Trophoblast cell (in vitro differentiated cells and primary cell): ENCODE measurements around the gene TP53BP2.

Source experiments
- DNase-seq, 2 donors: peaks; one replicate each; pipeline ENCODE4 v3.0.0-alpha.2; 2016
- H2AFZ ChIP-seq: 2 replicates; pipeline ENCODE4 v1.6.1; 2013; ENCODE audit warnings: low read length, moderate library complexity, mild to moderate bottlenecking; ENCODE audit not compliant: insufficient read depth, poor library complexity
- H2AK5ac ChIP-seq: 2 replicates; pipeline ENCODE4 v1.6.1; 2013; ENCODE audit warnings: mild to moderate bottlenecking, low read length
- H2BK120ac ChIP-seq: 2 replicates; pipeline ENCODE4 v1.6.1; 2013; ENCODE audit warnings: low read length, mild to moderate bottlenecking, moderate library complexity; ENCODE audit not compliant: insufficient read depth, poor library complexity
- H2BK12ac ChIP-seq: 2 replicates; pipeline ENCODE4 v1.6.1; 2013; ENCODE audit warnings: mild to moderate bottlenecking, low read length, moderate library complexity
- H2BK5ac ChIP-seq: 2 replicates; pipeline ENCODE4 v1.6.1; 2013; ENCODE audit warnings: low read length, low read depth, moderate library complexity, mild to moderate bottlenecking; ENCODE audit not compliant: poor library complexity
- H3K14ac ChIP-seq: 2 replicates; pipeline ENCODE4 v1.6.1; 2013; ENCODE audit warnings: mild to moderate bottlenecking, low read length
- H3K18ac ChIP-seq: 2 replicates; pipeline ENCODE4 v1.6.1; 2013; ENCODE audit warnings: mild to moderate bottlenecking, low read length
- H3K23ac ChIP-seq: 2 replicates; pipeline ENCODE4 v1.6.1; 2013; ENCODE audit warnings: low read length
- H3K27ac ChIP-seq: 2 replicates; pipeline ENCODE4 v1.5.1; 2013; ENCODE audit warnings: low read depth, mild to moderate bottlenecking, inconsistent platforms, low read length, moderate library complexity
- H3K27me3 ChIP-seq: 2 replicates; pipeline ENCODE4 v1.6.1; 2013; ENCODE audit warnings: inconsistent platforms, mild to moderate bottlenecking, low read length, moderate library complexity; ENCODE audit not compliant: insufficient read depth
- H3K36me3 ChIP-seq, 2 experiments: 1 replicate in 1 of 2; 2 replicates in 1 of 2; pipeline ENCODE4 v1.6.1; 2013; ENCODE audit warnings: low read length in 2 of 2, mild to moderate bottlenecking in 2 of 2, moderate library complexity in 1 of 2; ENCODE audit not compliant: insufficient read depth in 2 of 2, control insufficient read depth in 1 of 2
- H3K4ac ChIP-seq: 2 replicates; pipeline ENCODE4 v1.6.1; 2013; ENCODE audit warnings: low read depth, mild to moderate bottlenecking, low read length, moderate library complexity
- H3K4me1 ChIP-seq, 2 experiments: 1 replicate in 1 of 2; 2 replicates in 1 of 2; pipeline ENCODE4 v1.6.1; 2013; ENCODE audit warnings: low read length in 2 of 2, mild to moderate bottlenecking in 2 of 2, moderate library complexity in 1 of 2; ENCODE audit not compliant: insufficient read depth in 2 of 2, control insufficient read depth in 1 of 2
- H3K4me2 ChIP-seq: 2 replicates; pipeline ENCODE4 v1.6.1; 2013; ENCODE audit warnings: inconsistent platforms, mild to moderate bottlenecking, low read length, moderate library complexity
- H3K4me3 ChIP-seq: 2 replicates; pipeline ENCODE4 v1.5.1; 2013; ENCODE audit warnings: mild to moderate bottlenecking, low read depth, low read length, inconsistent platforms
- H3K79me1 ChIP-seq: one replicate; pipeline ENCODE4 v1.6.1; 2013; ENCODE audit warnings: low read length
- H3K79me2 ChIP-seq: 2 replicates; pipeline ENCODE4 v1.6.1; 2013; ENCODE audit warnings: low read length, mild to moderate bottlenecking; ENCODE audit not compliant: control insufficient read depth, insufficient read depth, poor library complexity
- H3K9ac ChIP-seq: 2 replicates; pipeline ENCODE4 v1.6.1; 2013; ENCODE audit warnings: mild to moderate bottlenecking, low read length
- H3K9me3 ChIP-seq: 2 replicates; pipeline ENCODE4 v1.6.1; 2013; ENCODE audit warnings: low read depth, mild to moderate bottlenecking, control low read depth, inconsistent platforms, low read length; ENCODE audit not compliant: insufficient read depth
- H4K12ac ChIP-seq: 2 replicates; pipeline ENCODE4 v1.6.1; 2013; ENCODE audit warnings: low read depth, mild to moderate bottlenecking, low read length, moderate library complexity
- H4K8ac ChIP-seq: 2 replicates; pipeline ENCODE4 v1.6.1; 2013; ENCODE audit warnings: low read depth, mild to moderate bottlenecking, low read length, moderate library complexity
- H4K91ac ChIP-seq: one replicate; pipeline ENCODE4 v1.6.1; 2013; ENCODE audit warnings: low read depth, mild to moderate bottlenecking, low read length, moderate library complexity
- WGBS: extraction: QIAGEN DNeasy Blood & Tissue Kit; methylation state at CpG from one replicate; pipeline ENCODE4 v1.1.7; 2013; ENCODE audit warnings: missing lambda C conversion rate; ENCODE audit not compliant: insufficient read length, insufficient coverage; ENCODE audit errors: extremely low coverage; 5-methylcytosine and 5-hydroxymethylcytosine counted together

The TP53BP2 gene

GRCh38 chr1:223732993-223733798 is 112.6 kb downstream of the TP53BP2 start:
- Histone ChIP-seq H3K27ac (peak overlapping the region; percentile 62), H2AK5ac (peak overlapping the region; percentile 82), H4K91ac (peak overlapping the region; percentile 86), H4K8ac (peak overlapping the region; percentile 55), H3K9ac (no peak overlapping the region), H3K27me3 (no peaks in the 10 kb centered on the region), H3K14ac (peak overlapping the region; percentile 83), H3K4me1 (peaks cover 44 to 47% of the 10 kb centered on the region in 2 experiments), H3K18ac (peak overlapping the region; percentile 93), H3K36me3 (peaks cover 27 to 31% of the 10 kb centered on the region in 2 experiments), H2AFZ (peak overlapping the region; percentile 38), H3K4me3 (no peak overlapping the region), H3K4ac (peak overlapping the region; percentile 77), H3K79me1 (peaks cover 45% of the 10 kb centered on the region), H2BK12ac (peak overlapping the region; percentile 91), H3K23ac (no peak overlapping the region), H3K4me2 (no peak overlapping the region), H4K12ac (peak overlapping the region; percentile 65), H3K79me2 (peaks cover 23% of the 10 kb centered on the region), H2BK120ac (peak overlapping the region; percentile 92), H2BK5ac (peak overlapping the region; percentile 75), H3K9me3 (no peaks in the 10 kb centered on the region)
- no peak for DNase-seq
- WGBS: no CpG with 5 or more reads among the region's 6 CpGs

GRCh38 chr1:223731133-223731770 is 114.5 kb downstream of the TP53BP2 start:
- H3K14ac ChIP-seq: peak overlapping the region; percentile 30
- H3K27me3 ChIP-seq: no peaks in the 10 kb centered on the region
- H2AFZ ChIP-seq: peak overlapping the region; percentile 14
- H4K8ac ChIP-seq: peak overlapping the region; percentile 43
- H2AK5ac ChIP-seq: peak overlapping the region; percentile 77
- H3K79me2 ChIP-seq: peaks cover 35% of the 10 kb centered on the region
- peak overlapping the region; percentile 33 for H4K91ac ChIP-seq
- H2BK5ac ChIP-seq: peak overlapping the region; percentile 54
- no peak overlapping the region for H3K4me3 ChIP-seq
- peaks cover 27 to 35% of the 10 kb centered on the region in 2 experiments for H3K36me3 ChIP-seq
- H3K4ac ChIP-seq: peak overlapping the region; percentile 13
- peak overlapping the region; percentile 55 for H2BK120ac ChIP-seq
- peak; percentile 39 to 54 for DNase-seq
- H3K23ac ChIP-seq: no peak overlapping the region
- H3K4me2 ChIP-seq: no peak overlapping the region
- WGBS: no CpG with 5 or more reads among the region's 13 CpGs
- peak overlapping the region; percentile 6 for H4K12ac ChIP-seq
- H2BK12ac ChIP-seq: peak overlapping the region; percentile 41
- no peak overlapping the region for H3K9ac ChIP-seq
- H3K4me1 ChIP-seq: peaks cover 50 to 59% of the 10 kb centered on the region in 2 experiments
- H3K18ac ChIP-seq: peak overlapping the region; percentile 74
- H3K79me1 ChIP-seq: peaks cover 58% of the 10 kb centered on the region
- H3K27ac ChIP-seq: peak overlapping the region; percentile 72
- H3K9me3 ChIP-seq: no peaks in the 10 kb centered on the region

GRCh38 chr1:223730479-223731132 is 115.1 kb downstream of the TP53BP2 start:
- H3K27me3 ChIP-seq: no peaks in the 10 kb centered on the region
- peaks cover 59% of the 10 kb centered on the region for H3K79me1 ChIP-seq
- DNase-seq: no peak
- peaks cover 54 to 63% of the 10 kb centered on the region in 2 experiments for H3K4me1 ChIP-seq
- H3K36me3 ChIP-seq: peaks cover 23 to 31% of the 10 kb centered on the region in 2 experiments
- H2AFZ ChIP-seq: no peak overlapping the region
- H3K9me3 ChIP-seq: no peaks in the 10 kb centered on the region
- H3K4me3 ChIP-seq: no peak overlapping the region
- H3K23ac ChIP-seq: no peak overlapping the region
- no peak overlapping the region for H3K4ac ChIP-seq
- peak overlapping the region; percentile 30 for H3K14ac ChIP-seq
- H3K9ac ChIP-seq: no peak overlapping the region
- H3K27ac ChIP-seq: peak overlapping the region; percentile 72
- peak overlapping the region; percentile 20 for H2BK120ac ChIP-seq
- WGBS: no CpG with 5 or more reads among the region's 4 CpGs
- H4K8ac ChIP-seq: no peak overlapping the region
- H2BK12ac ChIP-seq: no peak overlapping the region
- H3K4me2 ChIP-seq: peak overlapping the region; percentile 15
- no peak overlapping the region for H3K18ac ChIP-seq
- H4K12ac ChIP-seq: no peak overlapping the region
- no peak overlapping the region for H4K91ac ChIP-seq
- peak overlapping the region; percentile 35 for H2AK5ac ChIP-seq
- peak overlapping the region; percentile 54 for H2BK5ac ChIP-seq
- peaks cover 38% of the 10 kb centered on the region for H3K79me2 ChIP-seq

GRCh38 chr1:223729906-223730305 is 115.8 kb downstream of the TP53BP2 start:
- H4K12ac ChIP-seq: no peak overlapping the region
- peaks cover 22 to 32% of the 10 kb centered on the region in 2 experiments for H3K36me3 ChIP-seq
- no peak overlapping the region for H2BK120ac ChIP-seq
- H3K79me1 ChIP-seq: peaks cover 63% of the 10 kb centered on the region
- peaks cover 59 to 66% of the 10 kb centered on the region in 2 experiments for H3K4me1 ChIP-seq
- H3K4me3 ChIP-seq: no peak overlapping the region
- H3K27me3 ChIP-seq: no peaks in the 10 kb centered on the region
- H3K4ac ChIP-seq: peak overlapping the region; percentile 72
- DNase-seq: no peak
- H3K23ac ChIP-seq: no peak overlapping the region
- WGBS: no CpG with 5 or more reads among the region's 4 CpGs
- H3K18ac ChIP-seq: no peak overlapping the region
- no peak overlapping the region for H3K4me2 ChIP-seq
- H2BK12ac ChIP-seq: peak overlapping the region; percentile 26
- no peak overlapping the region for H4K91ac ChIP-seq
- H2AFZ ChIP-seq: no peak overlapping the region
- H3K79me2 ChIP-seq: peaks cover 36% of the 10 kb centered on the region
- no peaks in the 10 kb centered on the region for H3K9me3 ChIP-seq
- H3K9ac ChIP-seq: no peak overlapping the region
- H2AK5ac ChIP-seq: no peak overlapping the region
- no peak overlapping the region for H2BK5ac ChIP-seq
- H3K27ac ChIP-seq: peak overlapping the region; percentile 62
- H3K14ac ChIP-seq: no peak overlapping the region
- no peak overlapping the region for H4K8ac ChIP-seq
